H1 (cell line): Measurements from ENCODE around the gene RAB1B.

Source experiments
- CTCF ChIP-seq, 3 experiments: IDR thresholded peaks; 1 replicate in 2 of 3; 2 replicates in 1 of 3; pipeline versions ENCODE4 v1.5.1 to v1.6.1; 2011; ENCODE audit warnings: low read length in 3 of 3, mild to moderate bottlenecking in 3 of 3, inconsistent platforms in 2 of 3, low read depth in 1 of 3, moderate library complexity in 1 of 3; ENCODE audit not compliant: insufficient read depth in 1 of 3; ENCODE audit errors: control extremely low read depth in 1 of 3
- EP300 ChIP-seq, 2 experiments: IDR thresholded peaks; 1 replicate in 1 of 2; 2 replicates in 1 of 2; pipeline ENCODE4 v1.6.1; 2011 to 2012; ENCODE audit warnings: low read depth in 2 of 2, low read length in 2 of 2, mild to moderate bottlenecking in 2 of 2, borderline replicate concordance in 1 of 2, inconsistent platforms in 1 of 2, moderate library complexity in 1 of 2
- EZH2 ChIP-seq: fragments of 200-600 bp; sonication (generic); IDR thresholded peaks from 2 replicates; pipeline ENCODE4 v1.7.1; 2012; ENCODE audit warnings: low read depth, mild to moderate bottlenecking, moderate library complexity, low read length, inconsistent platforms; ENCODE audit not compliant: severe bottlenecking
- GABPA ChIP-seq: IDR thresholded peaks from 2 replicates; pipeline ENCODE4 v1.6.1; 2011; ENCODE audit warnings: mild to moderate bottlenecking, low read length, moderate library complexity, borderline replicate concordance; ENCODE audit not compliant: insufficient read depth
- KDM1A ChIP-seq: fragments of 200-600, 300-600 bp; sonication (generic); IDR thresholded peaks from 2 replicates; pipeline ENCODE4 v1.7.1; 2016; ENCODE audit warnings: mild to moderate bottlenecking, low read length, borderline replicate concordance
- KDM4A ChIP-seq: IDR thresholded peaks from one replicate; pipeline ENCODE4 v1.7.1; 2012; ENCODE audit warnings: low read depth, mild to moderate bottlenecking, moderate library complexity, low read length, inconsistent platforms; ENCODE audit not compliant: severe bottlenecking
- MAX ChIP-seq: IDR thresholded peaks from 2 replicates; pipeline ENCODE4 v1.6.1; 2012; ENCODE audit warnings: inconsistent platforms
- PHF8 ChIP-seq: fragments of 200-600 bp; sonication (generic); conservative IDR thresholded peaks from 2 replicates; pipeline ENCODE4 v1.7.1; 2012; ENCODE audit warnings: low read depth, mild to moderate bottlenecking, inconsistent platforms, low read length, moderate library complexity
- POLR2A ChIP-seq, 2 experiments: IDR thresholded peaks; 1 replicate in 1 of 2; 2 replicates in 1 of 2; pipeline ENCODE4 v1.6.1; 2011; ENCODE audit warnings: low read depth in 2 of 2, low read length in 2 of 2, mild to moderate bottlenecking in 2 of 2; ENCODE audit errors: control extremely low read depth in 1 of 2

GRCh38 chr11:66290330-66290621 is 21.8 kb downstream of the RAB1B start:
- TF ChIP-seq GABPA: no peak
- TF ChIP-seq PHF8: no peak
- no peak for TF ChIP-seq KDM4A
- no peak for TF ChIP-seq EZH2
- TF ChIP-seq MAX: no peak
- TF ChIP-seq POLR2A (IDR thresholded peaks at IDR 0.05; ENCODE audit: control extremely low read depth in 1 of 2, low read depth in 2 of 2, low read length in 2 of 2): no peak
- TF ChIP-seq KDM1A: no peak
- TF ChIP-seq CTCF (IDR thresholded peaks at IDR 0.05; ENCODE audit: control extremely low read depth in 1 of 3, insufficient read depth in 1 of 3, low read depth in 1 of 3, low read length in 3 of 3): no peak
- no peak for TF ChIP-seq EP300 (IDR thresholded peaks at IDR 0.05; ENCODE audit: borderline replicate concordance in 1 of 2, low read depth in 2 of 2, low read length in 2 of 2)
